ENCODE measurements around the gene PRR5L.
A peak's percentile ranks its signal among the peaks of the same experiment; 100 is the strongest.

PRR5L gene, protein sequence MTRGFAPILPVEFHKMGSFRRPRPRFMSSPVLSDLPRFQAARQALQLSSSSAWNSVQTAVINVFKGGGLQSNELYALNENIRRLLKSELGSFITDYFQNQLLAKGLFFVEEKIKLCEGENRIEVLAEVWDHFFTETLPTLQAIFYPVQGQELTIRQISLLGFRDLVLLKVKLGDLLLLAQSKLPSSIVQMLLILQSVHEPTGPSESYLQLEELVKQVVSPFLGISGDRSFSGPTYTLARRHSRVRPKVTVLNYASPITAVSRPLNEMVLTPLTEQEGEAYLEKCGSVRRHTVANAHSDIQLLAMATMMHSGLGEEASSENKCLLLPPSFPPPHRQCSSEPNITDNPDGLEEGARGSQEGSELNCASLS

DNA sequence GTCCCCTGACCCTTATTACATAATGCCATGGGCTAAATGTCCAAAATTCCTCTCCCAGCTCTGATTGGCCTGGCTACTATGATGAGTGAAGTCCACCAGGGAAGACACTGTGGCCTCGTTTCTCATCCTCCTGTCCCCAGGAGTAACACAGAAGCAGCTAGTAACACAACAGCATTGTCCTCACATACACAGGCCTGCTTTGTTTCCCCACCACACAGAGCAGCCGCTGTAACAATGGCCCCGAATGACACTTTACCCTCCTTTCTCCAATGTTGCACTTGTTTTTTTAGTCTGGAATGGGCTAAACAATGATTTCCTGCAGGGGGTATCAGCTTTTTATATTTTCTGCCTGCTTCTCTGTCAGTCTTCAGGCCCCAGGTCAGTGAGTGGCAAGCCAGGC lies at the start of gene PRR5L:
Gene PRR5L, plus strand, starts transcription at position 363 of the 400 bp plus-strand sequence. CDS start 104,834 bp downstream, outside the sequence.
- DNase-seq: no peak

DNA sequence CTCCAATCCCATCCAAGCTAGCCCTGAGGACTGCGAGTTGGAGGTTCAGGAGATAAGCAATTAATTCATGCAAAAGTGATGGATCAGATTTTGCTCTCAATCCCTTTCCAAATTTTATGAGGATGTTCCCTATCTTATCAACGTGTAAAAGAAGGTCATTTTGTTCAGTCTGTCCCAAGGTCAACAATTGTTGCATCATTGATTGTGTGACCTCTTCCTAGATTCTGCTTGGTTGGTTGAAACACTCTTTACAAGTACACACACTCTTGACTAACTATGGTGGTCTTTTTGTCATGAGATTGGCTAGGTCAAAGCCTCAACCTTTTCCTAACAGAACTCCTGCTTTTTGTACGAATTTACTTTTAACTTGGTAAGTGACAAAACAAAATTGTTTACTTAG lies 48.6 kb upstream of the PRR5L start:
- no peak for DNase-seq

GRCh38 chr11:36248436-36248835 lies 47.7 kb upstream of the PRR5L start:
- DNase-seq: no peak

DNA sequence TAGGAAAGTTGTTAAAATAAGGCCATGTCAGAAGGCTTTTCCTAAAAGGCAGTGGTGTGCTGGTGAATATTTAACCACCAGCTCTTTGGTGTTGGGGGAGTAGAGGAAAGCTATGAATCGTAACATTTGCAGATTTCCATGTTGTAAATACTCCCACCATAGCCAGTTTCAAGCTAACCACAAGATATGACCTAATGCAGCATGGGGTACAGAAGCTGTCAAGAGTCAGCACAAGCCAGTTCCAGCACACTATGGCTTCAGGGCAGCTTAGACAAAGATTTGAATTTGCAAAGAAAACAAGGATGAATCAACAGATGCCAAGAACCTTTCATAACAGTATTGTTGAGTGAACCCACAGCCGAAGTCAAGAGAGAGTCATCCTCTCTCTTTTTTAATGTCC lies 46.8 kb upstream of the PRR5L start:
- no peak for DNase-seq

- DNase-seq: no peak
Measured at GRCh38 chr11:36251823-36252222, 44.3 kb upstream of the PRR5L start.

GRCh38 chr11:36253238-36253637 lies 42.9 kb upstream of the PRR5L start:
- DNase-seq: peak; percentile 97

DNA sequence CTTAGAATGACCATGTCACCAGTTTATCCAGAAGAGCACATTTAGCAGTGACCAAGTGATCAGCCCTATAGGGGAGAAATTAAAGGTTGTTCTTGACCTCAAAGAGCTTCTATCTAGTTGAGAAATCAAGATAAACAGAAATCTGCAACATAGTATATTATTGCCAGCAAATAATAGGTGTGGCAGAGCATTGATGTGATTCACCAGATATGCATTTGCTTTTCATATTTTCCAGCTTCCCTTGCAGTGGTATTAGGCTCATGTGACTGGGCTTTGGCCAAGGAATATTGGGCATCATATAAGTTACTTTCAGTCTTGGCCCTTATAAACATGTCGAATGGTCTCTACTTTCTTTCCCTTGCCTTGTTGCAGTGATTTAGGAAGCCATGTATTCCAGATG lies 41.4 kb upstream of the PRR5L start:
- DNase-seq: no peak

- no peak for DNase-seq
Measured at GRCh38 chr11:36257351-36257750, 38.7 kb upstream of the PRR5L start.

DNA sequence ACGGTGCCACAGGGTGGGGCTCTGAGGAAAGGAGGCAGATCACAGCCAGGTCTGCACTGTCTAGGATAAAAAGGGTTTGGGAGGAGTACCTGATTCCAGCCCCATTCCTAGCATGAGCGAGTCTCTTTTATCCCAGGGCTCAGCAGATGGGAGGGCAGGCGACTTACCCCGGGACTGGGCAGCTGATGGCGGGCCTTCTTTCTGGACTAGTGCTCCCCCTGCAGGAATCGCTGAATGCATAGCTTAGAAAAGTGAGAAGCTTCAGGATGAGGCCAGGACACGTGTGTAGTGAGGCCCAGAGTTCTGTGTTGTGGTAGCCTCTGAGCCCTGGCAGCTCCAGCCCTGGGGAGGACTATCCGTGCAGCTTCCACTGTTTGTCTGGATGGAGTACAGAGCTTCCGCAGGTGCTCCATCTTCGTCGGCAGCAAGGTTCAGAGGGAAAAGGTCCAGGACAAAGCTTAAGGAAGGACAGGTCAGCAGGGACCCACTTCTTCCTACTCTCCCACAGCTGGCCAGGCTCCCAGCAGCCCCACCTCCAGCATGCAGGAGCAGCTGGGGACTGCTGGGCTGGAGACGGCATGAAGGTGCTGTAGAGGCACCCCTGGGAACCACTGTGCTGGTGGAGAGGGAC lies 37.2 kb upstream of the PRR5L start:
- peak; percentile 84 for DNase-seq

GRCh38 chr11:36261094-36261493 lies 35.0 kb upstream of the PRR5L start:
- no peak for DNase-seq

DNA sequence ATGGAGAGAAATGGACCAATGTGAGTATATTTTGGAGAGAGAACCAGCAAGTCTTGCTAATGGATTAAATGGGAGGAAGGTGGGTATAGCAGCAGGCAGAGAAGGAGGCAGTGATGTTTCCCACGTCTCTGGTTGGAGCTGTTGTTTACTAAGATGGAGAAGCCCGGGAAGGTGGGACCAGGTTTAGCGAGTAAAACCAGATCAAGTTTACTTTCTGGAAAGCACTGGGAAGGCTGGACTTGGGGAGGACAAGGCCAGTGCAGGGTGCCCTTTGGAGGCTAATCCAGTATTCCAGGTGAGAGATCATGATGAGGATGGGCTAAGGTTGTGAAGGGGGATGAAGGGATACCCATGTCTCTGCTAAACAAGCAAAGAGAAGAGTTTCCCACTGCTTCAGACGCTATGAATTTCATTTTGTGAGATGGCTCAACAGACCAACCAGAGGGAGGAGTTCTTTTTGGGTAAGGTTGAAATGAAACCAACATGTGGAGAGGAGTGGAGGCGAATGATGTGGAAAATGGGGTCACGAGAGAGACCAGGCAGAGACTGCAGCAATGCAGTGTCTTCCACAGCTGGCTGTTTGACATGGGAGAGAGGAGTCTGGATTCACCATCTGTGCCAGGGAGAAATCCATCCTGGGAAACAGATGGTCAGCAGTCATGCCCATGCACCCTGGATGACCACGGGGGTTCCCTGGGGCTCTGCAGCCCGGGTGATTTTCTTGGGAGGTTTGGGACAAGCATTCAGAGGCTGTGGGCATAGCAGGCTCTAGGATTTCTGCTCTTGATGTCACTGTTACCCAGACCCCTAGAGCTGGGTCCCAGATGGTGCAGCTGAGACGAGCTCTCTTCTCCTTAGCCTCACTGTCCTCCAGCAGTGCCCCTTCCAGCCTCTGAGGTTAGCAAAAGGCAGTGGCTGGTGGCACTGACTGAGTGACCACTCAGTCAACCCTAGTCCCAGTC lies 31.8 kb upstream of the PRR5L start:
- peak; percentile 32 for DNase-seq

DNA sequence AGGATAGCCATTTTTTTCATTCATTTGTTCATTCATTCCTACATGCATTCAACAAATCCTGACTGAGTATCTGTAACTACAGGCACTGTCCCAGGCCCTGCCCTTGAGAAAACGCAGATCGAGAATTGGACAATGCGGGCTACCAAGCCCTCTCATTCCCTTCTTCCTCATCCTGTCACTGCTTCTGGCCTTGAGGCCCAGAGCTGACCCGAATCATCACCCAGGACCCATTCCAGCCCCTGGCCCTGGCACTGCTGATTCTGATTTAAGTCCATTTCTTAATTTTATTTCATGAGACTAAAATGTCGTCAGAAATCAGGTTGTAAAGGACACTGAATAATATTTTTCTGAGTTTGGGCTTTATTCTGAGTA lies 31.1 kb upstream of the PRR5L start:
- no peak for DNase-seq

GRCh38 chr11:36265793-36266628 lies 30.1 kb upstream of the PRR5L start:
- DNase-seq: peak; percentile 54

DNA sequence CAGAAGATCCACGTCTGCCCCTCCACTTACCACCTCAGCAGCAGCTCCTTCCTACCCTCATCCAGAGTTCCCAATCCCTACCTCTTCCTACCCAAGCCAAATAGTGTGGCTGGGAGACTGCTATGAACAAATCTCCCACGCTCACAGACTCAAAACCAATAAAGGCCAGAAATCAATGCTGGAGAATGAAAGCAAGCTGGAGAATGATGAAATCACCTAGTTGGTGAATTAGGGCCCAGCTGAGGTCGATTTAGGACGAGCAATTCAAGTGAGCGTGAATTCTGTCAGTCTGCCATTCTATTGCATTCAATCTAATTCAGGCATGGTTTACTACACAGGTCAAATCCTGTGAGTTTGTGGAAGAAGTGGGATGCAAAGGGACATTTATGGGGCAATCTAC lies 29.3 kb upstream of the PRR5L start:
- DNase-seq: no peak

- DNase-seq: no peak
Measured at GRCh38 chr11:36268337-36268985, 27.6 kb upstream of the PRR5L start.

- no peak for DNase-seq
Measured at GRCh38 chr11:36270701-36271100, 25.4 kb upstream of the PRR5L start.

DNA sequence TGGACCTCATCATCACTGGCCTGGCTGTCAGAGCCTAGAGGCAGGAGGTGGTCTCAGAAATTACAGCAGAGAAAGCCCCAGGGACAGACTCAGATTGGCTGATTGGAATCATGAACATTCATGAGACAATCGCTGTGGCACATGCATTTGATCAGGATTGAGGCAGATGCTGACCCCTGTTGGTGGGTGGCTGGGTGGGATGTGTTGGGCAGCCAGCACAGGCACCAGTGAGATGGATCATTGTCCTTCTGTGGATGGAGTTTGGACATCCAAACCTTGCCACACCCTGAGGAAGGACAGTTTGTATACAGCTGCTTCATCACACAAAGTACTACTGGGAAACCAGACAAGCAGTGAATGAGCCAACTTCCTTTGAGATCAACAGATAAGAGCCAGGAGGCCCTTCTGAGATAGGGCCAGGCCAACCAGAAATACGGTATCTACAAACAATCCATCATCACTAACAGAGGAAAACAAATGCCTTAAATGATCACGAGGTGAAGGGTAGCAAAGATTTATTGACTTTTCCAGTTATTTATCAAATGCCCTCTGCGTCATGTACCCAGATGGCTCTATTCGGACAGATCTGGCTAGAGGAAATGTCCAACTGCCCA lies 24.2 kb upstream of the PRR5L start:
- DNase-seq: no peak

DNA sequence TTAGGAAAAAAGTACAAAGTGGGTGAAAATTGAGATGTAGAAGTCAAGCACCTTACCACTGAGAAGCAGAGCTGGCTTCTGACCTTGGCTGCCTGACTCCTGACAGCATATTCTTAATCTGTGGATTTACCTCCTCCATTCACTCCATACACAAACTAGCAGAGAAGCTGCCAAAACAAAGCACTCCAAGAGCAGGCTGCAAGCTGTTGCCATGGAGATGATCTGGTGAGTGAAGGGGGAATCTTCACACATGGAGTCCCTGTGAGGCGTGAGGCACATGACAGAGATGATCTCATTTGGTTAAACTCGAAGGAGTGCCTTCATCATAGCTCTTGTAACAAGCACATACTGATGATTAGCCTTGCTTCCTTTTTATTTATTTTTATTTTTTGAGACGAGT lies 23.0 kb upstream of the PRR5L start:
- DNase-seq: no peak

DNA sequence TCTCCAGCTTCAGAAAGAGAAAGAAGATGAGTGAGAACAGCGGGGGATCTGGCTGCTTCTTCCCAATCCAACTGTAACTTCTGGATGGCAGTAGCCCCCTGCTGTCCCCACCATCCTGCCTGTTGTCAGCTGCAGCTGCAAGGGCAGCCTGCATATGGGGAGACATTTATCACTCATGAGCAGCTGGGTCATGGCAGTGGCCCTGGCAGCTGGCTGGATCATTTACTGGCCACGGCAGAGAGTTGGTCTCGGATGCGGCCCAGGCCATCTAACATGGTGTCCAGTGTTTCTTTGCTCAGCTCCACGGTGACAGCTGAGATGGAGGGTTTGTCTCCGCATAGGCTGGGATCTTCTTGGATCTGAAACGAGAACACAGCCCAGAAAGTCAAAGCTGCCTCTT lies 21.7 kb upstream of the PRR5L start:
- no peak for DNase-seq

- DNase-seq: no peak
Measured at GRCh38 chr11:36278531-36279282, 17.4 kb upstream of the PRR5L start.

DNA sequence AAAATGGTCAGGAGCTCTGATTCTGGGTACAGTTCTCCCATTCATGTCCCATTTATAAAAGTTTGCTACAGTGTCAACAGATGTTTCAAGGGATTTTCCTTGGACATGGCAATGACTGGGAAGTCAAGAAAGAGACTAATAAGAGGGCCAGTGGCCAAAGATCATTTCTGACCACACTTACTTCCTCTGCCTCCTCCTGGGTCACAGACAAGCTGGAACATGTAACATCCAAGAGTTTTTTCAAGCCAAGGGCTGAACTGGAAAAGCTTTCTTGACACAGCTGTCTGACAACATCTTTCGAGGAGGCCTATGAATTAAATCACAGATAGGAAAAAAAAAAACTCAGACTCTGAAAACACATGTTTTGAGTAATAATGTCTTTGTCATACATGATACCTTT lies 15.6 kb upstream of the PRR5L start:
- no peak for DNase-seq

Measured in NCI-H1694 treated with DMSO at 0.1 percent for 48 hours (cell line).